NCI-H748 treated with DMSO at 0.1 percent for 48 hours (cell line): ENCODE data around the gene PICK1.
"Not testable (repeated sequence)": the region's sequence is repeated elsewhere in the genome, so short reads cannot be mapped to it uniquely, and the experiment has no call there.

Source experiments
- DNase-seq: peaks from one replicate; lab custom pipeline; 2025; lab: John Stamatoyannopoulos, UW

PICK1 gene

GRCh38 chr22:38117556-38117955 lies 60.4 kb downstream of the PICK1 start:
- not testable (repeated sequence) for DNase-seq

GRCh38 chr22:38118182-38118581 lies 61.0 kb downstream of the PICK1 start:
- DNase-seq, result no peak

GRCh38 chr22:38118747-38119146 lies 61.5 kb downstream of the PICK1 start:
- not testable (repeated sequence) for DNase-seq

GRCh38 chr22:38120359-38121110 lies 63.3 kb downstream of the PICK1 start:
- no peak for DNase-seq

GRCh38 chr22:38122616-38123015 lies 65.4 kb downstream of the PICK1 start:
- no peak for DNase-seq

- DNase-seq, result no peak
These were observed 67.2 kb downstream of the PICK1 start for GRCh38 chr22:38124236-38124974.

GRCh38 chr22:38125038-38125610 lies 67.9 kb downstream of the PICK1 start:
- DNase-seq, result no peak
